DND-41 (cell line): ENCODE data around the gene IFFO2.

ENCODE experiments used
- ATAC-seq: fragments of 200-7000 bp; cut with Tn5 transposase; 3 replicates; pipeline ENCODE4 v1.9.1; 2021; ENCODE audit warnings: low read depth; ENCODE audit not compliant: insufficient read depth
- DNase-seq: peaks from one replicate; pipeline ENCODE4 v3.0.0-alpha.2; 2020
- H2AFZ ChIP-seq: 2 replicates; pipeline ENCODE4 v1.6.0; 2012; ENCODE audit warnings: low read depth, low read length
- H3K27ac ChIP-seq: 2 replicates; pipeline ENCODE4 v1.5.1; 2012; ENCODE audit warnings: low read length, inconsistent platforms
- H3K27me3 ChIP-seq: fragments of 200-600 bp; sonication (generic); 2 replicates; pipeline ENCODE4 v1.6.0; 2012; ENCODE audit warnings: low read length, mild to moderate bottlenecking, inconsistent platforms; ENCODE audit not compliant: insufficient read depth, poor library complexity
- H3K36me3 ChIP-seq: 2 replicates; pipeline ENCODE4 v1.5.1; 2012; ENCODE audit warnings: low read length, inconsistent platforms; ENCODE audit not compliant: insufficient read depth
- H3K4me1 ChIP-seq: 2 replicates; pipeline ENCODE4 v1.5.1; 2012; ENCODE audit warnings: mild to moderate bottlenecking, low read length; ENCODE audit not compliant: insufficient read depth
- H3K4me2 ChIP-seq: 2 replicates; pipeline ENCODE4 v1.6.0; 2012; ENCODE audit warnings: mild to moderate bottlenecking, moderate library complexity, low read length, inconsistent platforms; ENCODE audit not compliant: insufficient read depth
- H3K4me3 ChIP-seq, 2 experiments: fragments of 200-600 bp in 1 of 2; shearing (Covaris generic) in 1 of 2; 2 replicates each; pipeline ENCODE4 v1.5.1; 2012 to 2016; ENCODE audit warnings: inconsistent platforms in 2 of 2, low read length in 2 of 2, mild to moderate bottlenecking in 2 of 2, low read depth in 1 of 2, moderate library complexity in 1 of 2
- H3K79me2 ChIP-seq: 2 replicates; pipeline ENCODE4 v1.6.0; 2012; ENCODE audit warnings: low read length, inconsistent platforms; ENCODE audit not compliant: insufficient read depth
- H3K9ac ChIP-seq: 2 replicates; pipeline ENCODE4 v1.6.0; 2012; ENCODE audit warnings: low read depth, mild to moderate bottlenecking, inconsistent platforms, low read length, moderate library complexity
- H3K9me3 ChIP-seq: 2 replicates; pipeline ENCODE4 v1.5.1; 2012; ENCODE audit warnings: low read length, moderate library complexity, mild to moderate bottlenecking, inconsistent platforms; ENCODE audit not compliant: insufficient read depth, severe bottlenecking
- H4K20me1 ChIP-seq: 2 replicates; pipeline ENCODE4 v1.6.0; 2012; ENCODE audit warnings: low read length; ENCODE audit not compliant: insufficient read depth
- CTCF ChIP-seq: IDR thresholded peaks from 2 replicates; pipeline ENCODE4 v1.5.1; 2012; ENCODE audit warnings: borderline replicate concordance, low read length, moderate library complexity, mild to moderate bottlenecking; ENCODE audit not compliant: poor library complexity, severe bottlenecking; ENCODE audit errors: extremely low read depth
- EZH2 ChIP-seq: IDR thresholded peaks from 3 replicates; pipeline ENCODE4 v1.6.1; 2012; ENCODE audit warnings: borderline replicate concordance, low read depth, mild to moderate bottlenecking, moderate library complexity, low read length, inconsistent platforms; ENCODE audit not compliant: severe bottlenecking

Gene IFFO2

DNA sequence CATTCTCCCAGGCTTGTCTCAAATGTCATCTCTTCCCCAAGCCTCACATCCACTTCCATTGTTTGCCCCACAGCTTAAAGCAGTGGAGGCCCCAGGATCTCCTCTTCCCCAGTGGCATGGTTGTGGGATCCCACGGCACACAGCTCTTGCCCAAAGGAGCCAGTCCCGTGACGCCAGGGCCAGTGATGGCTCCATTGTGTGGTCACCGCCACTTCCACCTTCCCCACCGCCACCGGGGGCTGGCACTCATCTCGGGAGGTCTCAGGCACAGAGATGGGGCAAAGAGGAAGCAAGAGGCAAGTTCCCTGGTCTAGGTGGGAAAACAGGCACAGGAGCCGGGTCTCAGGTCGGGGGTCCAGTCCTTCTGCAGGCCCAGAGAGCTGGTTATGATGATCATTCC is 31.2 kb downstream of the IFFO2 start:
- H3K4me2 ChIP-seq, result no peak overlapping the region
- no peak for TF ChIP-seq CTCF
- no peak for TF ChIP-seq EZH2
- no peak overlapping the region for H3K4me3 ChIP-seq
- no peaks in the 10 kb centered on the region for H3K9me3 ChIP-seq
- H3K79me2 ChIP-seq, result no peaks in the 10 kb centered on the region
- H3K27ac ChIP-seq, result no peak overlapping the region
- ATAC-seq (no peak), DNase-seq (no peak)
- H2AFZ ChIP-seq, result no peak overlapping the region
- H4K20me1 ChIP-seq, result peaks cover 20% of the 10 kb centered on the region; the same call in 1 of the 2 replicates
- no peaks in the 10 kb centered on the region for H3K27me3 ChIP-seq
- H3K4me1 ChIP-seq, result peaks cover 34% of the 10 kb centered on the region
- no peak overlapping the region for H3K9ac ChIP-seq
- no peaks in the 10 kb centered on the region for H3K36me3 ChIP-seq

DNA sequence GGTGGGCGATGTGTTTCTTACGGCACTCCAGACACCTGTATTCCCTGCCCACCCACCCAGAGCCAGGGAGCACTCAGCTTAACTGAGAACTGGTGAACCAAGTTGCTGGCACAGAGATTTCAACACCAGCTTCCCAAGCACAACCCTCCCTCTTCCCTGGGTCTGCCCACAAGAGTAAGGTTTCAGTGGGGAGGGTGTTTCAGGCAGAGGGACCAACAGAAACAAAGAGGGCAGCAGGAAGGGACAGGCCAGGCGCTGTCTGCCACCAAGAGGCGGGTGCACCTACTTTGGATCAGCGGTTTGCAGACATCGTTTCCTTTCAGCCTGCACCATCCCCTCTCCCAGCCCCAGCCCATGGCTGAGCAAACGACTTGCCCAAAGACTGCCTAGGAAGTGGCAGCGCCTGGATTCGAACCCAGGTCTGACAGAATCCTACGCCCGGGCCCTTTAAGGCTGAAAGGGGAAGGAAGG is 32.2 kb downstream of the IFFO2 start:
- peaks cover 33% of the 10 kb centered on the region for H3K4me1 ChIP-seq
- H3K9ac ChIP-seq, result no peak overlapping the region
- no peaks in the 10 kb centered on the region for H3K79me2 ChIP-seq
- ATAC-seq, result no peak
- no peak overlapping the region for H3K4me2 ChIP-seq
- H4K20me1 ChIP-seq, result peaks cover 16% of the 10 kb centered on the region; the same call in 1 of the 2 replicates
- H3K4me3 ChIP-seq, result no peak overlapping the region
- no peak overlapping the region for H2AFZ ChIP-seq
- no peak for DNase-seq
- no peaks in the 10 kb centered on the region for H3K9me3 ChIP-seq
- H3K27me3 ChIP-seq, result no peaks in the 10 kb centered on the region
- no peak overlapping the region for H3K27ac ChIP-seq
- no peaks in the 10 kb centered on the region for H3K36me3 ChIP-seq
- TF ChIP-seq EZH2, result no peak
- no peak for TF ChIP-seq CTCF

- Histone ChIP-seq H3K4me2 (no peak overlapping the region), H3K27ac (no peak overlapping the region), H4K20me1 (peaks cover 12% of the 10 kb centered on the region; the same call in 1 of the 2 replicates), H3K79me2 (no peaks in the 10 kb centered on the region), H3K9ac (no peak overlapping the region), H3K4me3 (no peak overlapping the region), H2AFZ (no peak overlapping the region), H3K36me3 (no peaks in the 10 kb centered on the region), H3K27me3 (no peaks in the 10 kb centered on the region), H3K4me1 (peaks cover 29% of the 10 kb centered on the region), H3K9me3 (no peaks in the 10 kb centered on the region)
- ATAC-seq (no peak), DNase-seq (no peak)
- TF ChIP-seq EZH2 (no peak), CTCF (no peak)
Measured at GRCh38 chr1:18923756-18924211, 32.7 kb downstream of the IFFO2 start.
